GM18498 (cell line): ENCODE results near the gene LGI1.
"Not testable (repeated sequence)": the region's sequence is repeated elsewhere in the genome, so short reads cannot be mapped to it uniquely, and the experiment has no call there.

Source experiments
- ATAC-seq: cut with Tn5 transposase; IDR thresholded peaks from one replicate; pipeline ENCODE4 v1.9.1; 2021; ENCODE audit warnings: mild to moderate bottlenecking, moderate library complexity; ENCODE audit not compliant: unreplicated experiment

The LGI1 gene

DNA sequence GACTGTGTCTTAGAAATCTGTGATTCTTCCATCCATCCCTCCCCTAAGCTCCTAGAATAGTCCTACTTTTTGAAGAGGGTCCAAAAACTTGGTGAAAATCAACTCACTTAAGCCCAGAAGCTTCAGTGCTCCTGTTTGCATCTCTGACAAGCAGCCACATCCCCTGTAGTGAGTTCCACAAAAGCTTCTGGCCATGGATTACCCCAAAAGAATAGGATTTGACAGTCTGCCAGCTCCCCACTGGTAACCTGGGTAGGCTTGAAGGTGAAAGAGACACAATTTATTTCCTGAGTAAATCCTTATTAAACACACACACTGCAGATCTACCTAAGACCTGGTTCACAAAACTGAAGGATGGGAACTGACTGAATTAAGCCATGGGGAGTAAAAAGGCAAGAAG lies 46.5 kb downstream of the LGI1 start:
- no peak for ATAC-seq

DNA sequence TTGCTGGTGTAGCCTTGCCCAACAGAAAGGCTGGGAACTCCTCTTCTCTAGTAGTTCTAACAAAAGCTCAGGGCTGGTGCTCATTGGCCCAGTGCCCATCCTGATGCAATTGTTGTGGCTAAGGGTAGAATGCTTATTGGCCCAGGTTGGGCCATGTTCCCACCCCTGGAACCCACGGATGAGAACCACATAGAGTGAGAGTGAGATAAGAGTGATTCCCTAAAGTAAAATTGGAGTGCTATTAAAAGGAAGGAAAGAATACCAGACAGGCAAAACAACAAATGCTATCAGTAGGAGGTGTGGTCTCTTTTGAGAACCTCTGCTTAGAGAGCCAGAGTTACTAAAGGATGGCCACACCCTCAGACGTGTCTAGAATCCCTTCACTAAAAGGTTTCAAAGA lies 49.2 kb downstream of the LGI1 start:
- ATAC-seq, result no peak

DNA sequence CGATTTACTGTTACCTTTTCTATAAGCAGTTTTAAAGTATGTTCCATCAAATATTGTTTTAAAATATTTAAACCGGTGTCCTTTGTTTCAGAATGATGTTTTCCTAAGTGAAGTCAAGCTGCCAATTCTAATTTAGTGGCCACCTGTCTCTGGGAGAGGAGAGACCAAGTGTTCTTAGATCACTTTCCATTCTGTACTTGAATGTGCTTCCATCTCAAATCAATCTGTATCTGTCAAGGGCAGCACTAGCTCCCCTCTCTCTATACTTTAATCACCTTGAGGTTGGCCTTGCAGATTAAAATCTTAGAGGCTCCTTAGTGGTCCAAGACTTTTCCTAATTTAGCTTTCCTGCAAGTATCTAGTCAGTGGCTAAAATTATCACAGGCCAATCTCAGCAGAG lies 49.6 kb downstream of the LGI1 start:
- no peak for ATAC-seq

DNA sequence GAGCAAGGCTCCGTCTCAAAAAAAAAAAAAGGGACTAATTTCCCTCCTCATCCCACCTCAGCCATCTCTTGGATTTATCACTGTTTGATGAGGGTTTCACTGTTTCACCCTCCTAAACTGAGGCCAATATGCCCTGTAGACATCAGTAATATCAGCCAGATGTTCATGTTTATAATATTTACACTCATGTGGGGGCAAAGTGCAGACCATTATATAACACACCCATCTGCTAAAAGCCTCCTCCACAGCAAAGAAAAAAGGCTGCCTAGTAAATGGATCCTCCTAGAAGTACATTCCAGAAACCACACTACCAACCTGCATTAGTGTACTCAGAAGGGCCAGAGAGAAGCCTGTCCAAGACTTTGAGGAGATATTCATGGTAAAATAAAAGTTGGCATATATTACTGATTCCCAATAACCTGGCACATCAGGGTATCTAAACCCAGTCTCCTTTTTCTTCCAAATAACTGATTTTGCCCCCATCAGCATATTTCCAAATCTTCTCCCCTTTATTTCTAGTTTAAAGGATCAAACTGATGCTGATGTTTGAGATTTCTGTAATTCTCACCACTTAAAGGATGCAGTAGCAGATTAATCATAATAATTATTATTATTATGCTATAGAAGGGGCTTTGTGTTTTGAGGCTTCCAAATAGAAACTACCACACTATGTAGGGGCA lies 55.1 kb downstream of the LGI1 start:
- no peak for ATAC-seq

DNA sequence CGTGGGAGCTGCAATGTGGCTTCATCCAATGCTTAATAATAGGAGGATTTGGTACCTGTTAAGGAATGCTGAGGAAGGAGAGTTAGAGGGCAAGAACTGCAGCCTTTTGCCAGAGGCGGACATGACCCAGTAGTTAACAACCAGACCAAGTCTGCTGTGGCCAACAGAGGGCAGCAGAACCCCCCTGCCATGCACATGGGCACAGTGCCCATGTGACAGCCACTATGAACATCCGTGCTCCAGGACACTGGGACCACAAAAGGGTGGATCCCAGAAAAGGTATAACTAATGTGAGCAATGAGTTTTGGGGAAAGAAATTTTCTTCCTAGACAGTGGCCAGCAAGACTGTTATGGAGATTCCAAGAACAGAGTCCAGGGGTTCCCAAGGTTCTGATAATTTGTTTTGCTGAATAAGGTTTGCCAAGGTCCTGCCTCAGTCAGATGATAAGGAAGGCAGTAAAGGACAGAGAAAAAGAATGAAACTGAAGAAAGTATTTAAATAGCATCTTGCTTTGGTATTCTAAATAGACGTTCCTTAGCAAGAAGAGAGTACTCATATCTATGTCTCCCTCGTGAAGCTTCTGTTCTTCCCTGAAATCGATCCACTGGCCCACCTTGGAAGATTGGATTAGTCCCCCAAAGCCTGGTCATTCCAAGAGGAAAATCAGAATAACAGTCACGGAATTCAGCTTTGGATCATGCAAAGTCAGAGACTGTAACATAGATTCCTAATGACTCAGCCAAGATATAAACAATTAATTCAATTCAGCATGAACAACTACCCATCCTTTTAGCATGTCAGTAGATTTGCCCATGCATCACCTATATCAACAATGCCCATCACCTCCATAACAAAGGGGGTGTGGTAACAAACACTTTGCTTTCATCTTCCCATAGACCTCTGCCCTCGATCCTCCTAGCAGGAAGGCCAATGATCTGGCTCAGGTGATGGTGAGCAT lies 56.0 kb downstream of the LGI1 start:
- ATAC-seq, result peak; percentile 83

DNA sequence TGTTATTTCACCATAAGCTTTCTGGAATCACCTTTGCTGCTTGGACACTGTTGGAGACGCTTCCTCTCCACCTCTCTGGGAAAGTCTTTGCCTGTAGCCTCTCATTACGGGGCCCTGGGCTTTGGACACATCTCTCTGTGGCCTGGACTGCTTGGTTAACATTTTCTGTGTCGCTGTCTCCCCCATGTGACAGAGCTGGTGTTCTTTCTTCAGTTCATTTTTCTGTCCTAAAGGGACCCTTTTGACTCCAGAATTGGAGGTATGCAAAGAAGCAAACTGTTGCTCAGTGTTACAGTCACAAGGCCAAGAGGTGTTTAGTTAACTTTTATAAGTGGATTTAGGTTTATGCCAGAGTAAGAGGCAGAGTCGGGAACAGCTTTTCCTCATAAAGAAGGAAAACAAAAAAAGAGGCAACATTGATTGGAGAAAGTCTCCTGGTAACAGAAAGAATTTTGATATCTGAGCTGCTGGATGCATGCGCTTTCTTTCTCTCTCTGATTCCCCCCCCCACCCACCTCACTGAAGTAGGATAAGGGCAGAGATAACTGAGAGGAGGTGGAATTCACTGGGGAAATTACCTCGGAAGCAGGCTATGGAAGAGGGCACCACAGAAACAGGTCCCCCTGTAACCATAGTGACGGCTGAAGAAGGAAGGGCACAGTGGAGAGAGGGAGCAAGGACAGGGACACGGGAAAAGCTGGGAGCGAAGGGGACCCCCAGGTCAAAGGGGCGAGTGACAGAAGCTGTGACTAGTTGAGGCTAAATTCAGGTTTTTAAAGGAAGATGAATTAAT lies 57.8 kb downstream of the LGI1 start:
- ATAC-seq, result no peak

DNA sequence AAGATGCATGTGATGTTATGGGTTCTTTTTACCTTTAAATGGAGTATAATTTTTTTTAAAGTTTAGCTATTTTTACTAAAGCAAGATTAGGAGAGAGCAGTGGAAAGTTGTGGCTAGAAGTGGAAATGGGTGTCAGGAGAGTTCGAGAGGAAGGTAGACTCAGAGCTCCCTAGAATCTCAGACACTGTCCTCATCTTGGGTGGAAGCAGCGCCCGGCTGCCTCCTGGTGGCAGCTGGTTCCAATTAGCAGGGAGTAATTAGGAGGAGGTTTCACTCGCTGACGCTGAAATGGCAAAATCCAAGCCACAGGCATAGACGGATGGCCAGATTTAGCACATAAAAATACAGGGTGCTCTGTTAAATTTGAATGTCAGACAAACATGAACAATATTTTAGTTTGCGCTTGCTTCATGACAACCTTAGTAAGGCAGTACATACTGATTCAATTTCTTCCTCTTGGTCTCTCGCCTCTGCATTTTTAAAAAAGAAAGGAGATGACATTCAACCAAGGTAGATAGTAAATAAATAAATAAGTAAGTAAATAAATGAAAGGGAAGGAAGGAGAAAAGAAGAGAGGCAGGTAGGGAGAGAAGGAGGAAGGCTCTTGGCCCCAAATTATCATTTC lies 58.5 kb downstream of the LGI1 start:
- ATAC-seq, result peak; percentile 61

DNA sequence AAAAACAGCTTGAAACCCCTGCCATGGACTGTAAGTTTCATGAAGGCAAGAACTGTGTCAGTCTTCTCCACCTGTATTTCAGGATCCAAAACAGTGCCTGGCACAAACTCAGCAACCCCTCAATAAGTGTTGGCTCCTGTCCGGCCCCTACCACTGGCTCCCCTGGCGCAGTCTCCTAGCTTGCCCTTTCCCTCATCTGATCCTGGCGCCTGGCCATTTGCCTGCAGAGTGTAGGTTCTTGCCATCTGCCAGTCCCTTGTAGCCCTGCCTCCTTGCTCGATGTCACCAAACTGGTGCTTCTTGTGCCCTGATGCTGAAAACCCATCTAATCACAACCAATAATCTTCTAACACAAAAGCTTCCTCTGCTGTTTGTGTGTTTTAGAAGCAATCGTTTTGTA lies 60.4 kb downstream of the LGI1 start:
- no peak for ATAC-seq

DNA sequence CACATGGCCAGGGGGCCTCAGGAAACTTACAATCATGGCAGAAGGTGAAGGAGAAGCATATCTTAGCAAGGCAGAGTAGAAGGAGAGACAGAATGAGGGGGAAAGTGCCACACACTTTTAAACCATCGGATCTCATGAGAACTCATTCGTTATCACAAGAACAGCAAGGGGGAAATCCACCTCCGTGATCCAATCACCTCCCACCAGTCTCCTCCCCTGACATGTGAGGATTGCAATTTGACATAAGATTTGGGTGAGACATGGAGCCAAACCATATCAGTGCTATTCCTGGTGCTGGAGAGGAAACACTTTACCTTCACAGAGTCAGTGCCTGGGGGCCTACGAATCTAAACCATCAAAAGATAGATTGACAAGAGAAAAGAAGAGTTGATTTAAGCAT lies 61.8 kb downstream of the LGI1 start:
- ATAC-seq, result no peak

DNA sequence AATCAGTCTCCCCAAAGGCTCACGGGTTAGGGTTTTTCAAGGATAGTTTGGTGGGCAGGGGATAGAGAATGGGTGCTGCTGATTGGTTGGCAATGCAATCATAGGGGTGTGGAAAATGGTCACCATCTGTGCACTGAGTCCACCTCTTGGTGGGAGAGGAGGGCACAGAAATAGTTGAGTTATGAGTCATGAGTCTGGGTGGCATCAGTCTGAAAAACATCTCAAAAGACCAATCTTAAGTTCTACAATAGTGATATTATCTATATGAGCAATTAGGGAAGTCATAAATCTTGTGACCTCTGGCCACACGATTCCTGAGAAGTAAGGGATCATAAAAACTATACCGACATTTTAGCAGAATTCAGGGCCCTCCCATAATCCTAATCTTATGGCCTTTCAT lies 62.7 kb downstream of the LGI1 start:
- ATAC-seq, result no peak

DNA sequence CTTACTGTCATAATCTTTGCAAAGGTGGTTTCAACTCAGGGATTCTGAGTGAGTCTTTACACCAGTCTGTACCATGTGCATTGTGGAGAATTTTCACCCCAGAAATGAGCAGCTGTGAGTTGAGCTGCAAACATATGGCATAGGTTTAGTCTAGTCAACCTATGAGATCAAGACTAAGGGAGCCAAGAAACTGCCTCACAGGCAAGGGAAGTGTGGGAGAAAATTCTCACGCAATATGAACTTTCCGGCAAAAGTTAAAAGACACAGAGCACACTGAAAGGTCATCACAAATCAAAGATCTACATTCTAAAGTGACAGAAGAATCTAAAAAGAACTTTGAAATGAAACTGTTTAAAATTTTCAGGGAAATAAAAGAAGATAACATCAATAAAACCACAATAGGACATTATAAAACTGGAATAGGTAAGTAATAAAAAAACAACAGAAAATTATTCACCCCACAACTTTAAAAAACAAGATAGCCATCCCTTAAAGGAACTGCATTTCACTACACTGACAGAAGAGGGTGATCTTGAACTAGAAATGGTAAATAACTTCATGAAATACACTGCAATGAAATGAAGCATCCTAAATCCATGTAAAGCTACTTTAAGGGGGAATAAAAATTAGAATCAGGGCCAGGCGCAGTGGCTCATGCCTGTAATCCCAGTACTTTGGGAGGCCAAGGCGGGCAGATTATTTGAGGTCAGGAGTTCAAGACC lies 63.5 kb downstream of the LGI1 start:
- ATAC-seq, result no peak

DNA sequence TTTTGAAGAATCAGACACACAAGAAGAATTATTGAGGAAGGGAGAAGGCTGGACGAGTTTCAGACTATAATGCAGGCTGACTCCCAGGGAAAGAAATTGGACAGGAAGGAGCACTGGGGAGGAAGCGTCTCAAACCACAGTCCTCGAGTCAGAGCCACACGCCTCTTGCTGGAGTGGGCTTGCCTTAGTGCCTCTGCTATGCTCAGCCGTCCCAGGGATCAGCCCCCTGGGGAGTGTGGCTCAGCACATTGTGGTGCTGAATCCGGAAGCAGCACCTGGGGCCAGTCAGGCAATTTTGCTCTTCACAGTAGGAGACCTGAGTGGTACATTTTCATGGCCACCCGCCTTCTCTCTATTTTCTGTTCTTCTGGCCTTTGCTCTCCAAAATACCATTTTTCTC lies 68.6 kb downstream of the LGI1 start:
- no peak for ATAC-seq

DNA sequence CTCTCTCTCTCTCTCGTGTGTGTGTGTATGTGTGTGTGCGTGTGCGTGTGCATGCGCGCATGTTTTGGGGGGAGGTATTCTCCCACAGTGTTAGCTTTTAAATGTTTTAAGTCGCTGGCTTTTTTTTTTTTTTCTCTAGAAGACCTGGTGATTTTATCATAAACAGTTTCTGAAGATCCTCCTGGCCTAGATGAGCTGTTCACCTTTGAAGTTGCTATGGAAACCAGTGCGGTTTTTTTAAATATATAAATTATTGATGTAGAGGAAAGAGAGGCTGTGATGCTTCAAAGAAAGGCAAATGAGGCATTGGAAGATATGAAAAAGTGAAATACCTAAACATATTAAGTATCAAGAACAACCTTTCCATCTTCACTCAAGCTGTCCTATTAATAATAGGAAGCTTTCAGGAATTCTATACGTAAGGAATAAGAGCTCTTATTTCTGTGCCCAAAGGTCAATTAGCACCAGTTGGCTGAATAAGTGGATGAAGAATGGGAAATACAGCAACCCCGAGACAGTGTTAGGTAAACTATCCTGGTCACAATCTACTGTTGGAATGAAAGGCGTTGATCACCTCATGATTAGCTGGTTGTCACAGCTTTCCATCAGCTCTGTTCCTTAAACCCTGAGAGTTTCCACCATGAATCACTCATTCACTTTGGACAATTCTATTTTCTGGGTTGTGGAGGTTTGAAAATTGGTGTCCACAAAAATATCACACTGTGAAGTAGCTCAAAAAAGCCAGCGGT lies 69.5 kb downstream of the LGI1 start:
- ATAC-seq, result no peak

DNA sequence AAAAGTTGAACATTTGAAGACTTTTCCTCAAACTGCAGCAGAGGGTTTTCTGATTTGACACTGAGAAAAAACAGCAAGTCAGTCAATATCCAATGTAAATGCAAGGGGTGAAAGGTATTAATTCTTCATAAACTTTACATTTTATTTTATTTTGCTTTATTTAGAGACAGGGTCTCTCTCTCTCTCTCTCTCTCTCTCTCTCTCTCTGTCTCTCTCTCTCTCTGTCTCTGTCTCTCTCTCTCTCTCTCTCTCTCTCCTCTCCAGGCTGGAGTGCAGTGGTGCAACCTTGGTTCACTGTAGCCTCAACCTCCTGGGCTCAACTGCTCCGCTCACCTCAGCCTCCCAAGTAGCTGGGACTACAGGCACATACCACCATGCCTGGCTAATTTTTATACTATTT lies 73.3 kb downstream of the LGI1 start:
- ATAC-seq, result not testable (repeated sequence)

DNA sequence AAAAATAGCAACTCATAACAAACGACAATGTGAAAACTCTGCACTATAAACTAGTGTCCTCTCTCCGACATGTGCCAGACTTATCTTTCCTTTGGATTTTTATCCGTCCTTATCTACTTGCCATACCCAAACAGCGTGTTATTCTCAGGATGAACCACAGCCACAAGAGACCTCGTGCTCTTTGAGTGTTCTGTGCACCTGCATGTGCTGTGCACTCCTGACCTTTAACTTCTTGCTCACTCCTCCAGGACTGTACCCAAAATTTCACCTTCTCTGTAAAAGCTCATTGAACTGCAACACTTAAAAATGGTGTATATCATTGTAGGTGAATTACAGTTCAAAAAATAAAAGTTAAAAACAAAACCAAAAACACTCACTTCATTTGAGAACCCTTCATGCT lies 78.0 kb downstream of the LGI1 start:
- ATAC-seq, result no peak

DNA sequence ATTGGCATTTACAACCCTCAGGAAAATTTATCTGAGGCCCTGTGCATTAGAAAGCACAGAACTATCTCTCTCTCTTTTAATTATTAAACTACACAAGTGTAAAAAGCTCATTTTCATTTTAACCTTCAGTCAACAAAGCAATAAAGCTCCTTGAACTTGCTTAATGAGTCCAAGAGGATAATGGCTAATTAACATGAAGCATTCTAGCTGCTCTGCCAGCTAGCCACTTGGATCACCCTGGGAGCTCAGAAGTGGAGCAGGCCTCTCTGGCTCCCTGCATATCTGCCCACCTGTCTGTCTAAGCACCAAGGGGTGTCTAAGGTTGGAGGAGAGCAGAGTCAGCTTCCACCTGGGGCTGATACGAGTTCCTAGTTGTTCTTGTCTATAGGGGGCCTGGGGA lies 80.1 kb downstream of the LGI1 start:
- no peak for ATAC-seq

DNA sequence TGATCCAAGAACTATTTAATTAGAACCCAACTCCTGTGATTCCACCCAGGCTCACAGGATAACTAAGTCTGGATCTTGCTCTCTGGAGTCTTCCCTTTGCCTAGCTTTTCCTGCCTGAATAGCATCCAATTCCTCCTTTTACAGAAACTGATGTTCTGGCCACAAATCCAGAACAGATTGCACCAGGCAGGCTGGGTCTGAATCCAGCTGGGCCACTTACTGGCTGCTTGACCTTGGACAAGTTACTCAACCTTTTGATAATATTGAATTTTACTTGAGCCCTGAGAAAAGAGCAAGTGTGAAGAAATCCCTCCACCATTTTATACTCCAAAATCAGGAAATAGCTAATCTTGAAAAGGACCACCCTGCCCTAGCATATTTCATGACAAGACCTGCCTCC lies 80.5 kb downstream of the LGI1 start:
- ATAC-seq, result no peak

DNA sequence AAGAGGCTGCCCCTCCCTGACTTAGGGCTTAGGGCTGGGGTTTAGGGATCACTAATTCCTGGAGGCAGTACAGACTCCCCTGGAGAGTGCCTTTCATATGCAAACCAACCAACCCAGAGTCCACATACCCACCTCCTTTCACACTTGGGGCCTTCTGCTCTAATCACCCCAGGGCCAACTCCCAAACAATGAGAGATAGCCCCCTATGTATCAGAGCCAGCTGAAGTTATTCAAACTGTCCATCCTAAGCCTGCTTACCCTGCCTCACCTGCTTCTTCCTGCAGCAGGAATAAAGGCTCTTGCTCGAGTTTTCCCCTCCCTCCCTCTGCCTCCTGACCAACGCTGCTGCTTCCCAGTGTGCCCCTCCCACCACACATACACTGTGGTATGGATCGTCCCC lies 84.2 kb downstream of the LGI1 start:
- ATAC-seq, result no peak

DNA sequence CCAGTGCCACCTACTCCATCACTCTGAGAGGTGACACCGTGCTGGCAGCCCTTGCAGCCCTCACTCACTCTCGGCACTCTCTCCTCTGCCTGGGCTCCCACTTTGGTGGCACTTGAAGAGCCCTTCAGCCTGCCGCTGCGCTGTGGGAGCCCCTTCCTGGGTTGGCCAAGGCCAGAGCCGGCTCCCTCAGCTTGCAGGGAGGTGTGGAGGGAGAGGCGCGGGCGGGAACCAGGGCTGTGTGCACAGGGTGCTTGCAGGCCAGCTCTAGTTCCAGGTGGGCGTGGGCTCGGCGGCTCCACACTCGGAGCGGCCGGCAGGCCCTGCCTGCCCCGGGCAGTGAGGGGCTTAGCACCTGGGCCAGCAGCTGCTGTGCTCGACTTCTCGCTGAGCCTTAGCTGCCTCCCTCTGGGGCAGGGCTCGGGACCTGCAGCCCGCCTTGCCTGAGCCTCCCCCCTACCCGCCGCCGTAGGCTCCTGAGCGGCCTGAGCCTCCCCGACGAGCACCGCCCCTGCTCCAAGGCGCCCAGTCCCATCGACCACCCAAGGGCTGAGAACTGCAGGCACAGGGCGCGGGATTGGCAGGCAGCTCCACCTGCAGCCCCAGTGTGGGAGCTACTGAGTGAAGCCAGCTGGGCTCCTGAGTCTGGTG lies 87.4 kb downstream of the LGI1 start:
- ATAC-seq, result no peak
